ENCODE data around the gene TCOF1. TPM values are rescaled to one million over a fixed set of nuclear protein-coding genes. Genes with fewer than 3 reads are reported as not detected.

TCOF1 gene
- total and polyA plus RNA-seq, 2 donors (not counting 3 experiments of a cell fraction or from before 2014, with no cell fraction given): 11.2 to 52.0 TPM

DNA sequence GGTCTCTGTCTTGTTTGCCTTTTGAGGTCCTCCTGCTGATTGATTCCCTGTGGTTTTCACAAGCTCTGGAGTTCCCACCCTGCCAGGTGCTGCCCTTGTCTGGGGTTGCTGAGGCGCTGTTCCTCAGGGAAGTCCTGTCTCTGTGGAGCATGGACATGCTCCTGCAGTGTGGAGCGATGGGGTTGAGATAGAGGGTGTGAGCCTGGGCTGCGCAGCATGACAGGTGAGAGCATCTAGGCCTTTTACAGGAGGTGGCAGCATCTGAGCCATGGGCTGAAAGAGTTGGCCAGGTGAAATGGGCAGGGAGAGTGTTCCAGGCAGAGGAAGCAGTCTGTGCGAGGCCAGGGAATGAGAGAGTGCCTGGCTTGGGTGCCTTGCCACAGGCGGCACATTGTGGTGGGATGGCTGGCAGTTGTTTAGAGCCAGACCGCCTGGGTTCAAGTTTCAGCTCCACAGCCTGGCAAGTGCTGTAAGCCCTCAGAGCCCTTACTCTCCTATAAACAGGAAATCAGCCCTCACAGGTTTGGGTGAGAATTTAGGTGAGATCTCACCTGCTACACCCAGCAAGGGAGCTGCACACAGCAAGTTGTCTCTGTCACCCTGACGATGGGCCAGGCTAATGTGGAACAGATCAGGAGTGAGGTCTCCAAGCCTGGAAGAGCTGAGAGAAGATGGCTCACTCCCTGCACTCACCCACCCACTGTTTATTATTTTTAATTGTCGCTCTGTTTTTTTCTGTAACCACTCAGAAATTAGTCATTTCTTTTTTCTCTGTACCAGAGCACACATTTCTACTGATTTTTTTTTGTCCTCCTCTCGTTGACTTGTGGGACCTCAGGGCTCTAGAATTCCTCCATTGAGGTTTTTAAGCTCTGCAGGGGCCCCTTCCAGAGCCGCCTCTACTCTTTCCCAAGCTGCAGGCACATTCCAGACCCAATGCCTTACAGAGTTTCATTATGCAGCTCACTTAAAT lies 19.6 kb downstream of the TCOF1 start:
- no peak for DNase-seq (ENCODE audit: low read depth, low spot score)
- no peaks in the 10 kb centered on the region for H3K9me3 ChIP-seq (replicated peaks; ENCODE audit: control insufficient read depth, insufficient read depth, low read length)
- no peak overlapping the region for H3K9ac ChIP-seq (replicated peaks; ENCODE audit: extremely low read depth, insufficient read depth, low read length)
- intact Hi-C loops (cut with micrococcal nuclease) (no loop called here), dilution Hi-C loops (cut with MboI; ENCODE audit: extremely low pct_ligation_motif_present, low sequenced_read_pairs) (no loop called here)
- POLR2A ChIA-PET: no interaction called here
- no peak overlapping the region for H2AFZ ChIP-seq (ENCODE audit: low read depth, low read length)
- no TSS peak for BruUV-seq (replicated peaks)
- no peaks in the 10 kb centered on the region for H3K4me1 ChIP-seq (ENCODE audit: control insufficient read depth, extremely low read depth, insufficient read depth, low read length)
- H3K4me3 ChIP-seq (replicated peaks in 1 of 3; ENCODE audit: insufficient read depth in 1 of 3, low read depth in 1 of 3, low read length in 3 of 3): no peak overlapping the region
- H4K20me1 ChIP-seq (replicated peaks; ENCODE audit: control insufficient read depth, extremely low read depth, insufficient read depth, low read length): no peaks in the 10 kb centered on the region
- H3K27ac ChIP-seq (ENCODE audit: insufficient read depth, low read depth, low read length): no peak overlapping the region
- TF ChIP-seq FOS (IDR thresholded peaks at IDR 0.05; ENCODE audit: borderline replicate concordance, insufficient read depth, low read length) (no peak), MAX (IDR thresholded peaks at IDR 0.05; ENCODE audit: insufficient read depth, insufficient read length) (no peak), CTCF (IDR thresholded peaks at IDR 0.05; ENCODE audit: extremely low read depth in 1 of 2, insufficient read depth in 1 of 2, low read depth in 1 of 2, low read length in 2 of 2) (no peak), POLR2AphosphoS5 (IDR thresholded peaks at IDR 0.05; ENCODE audit: insufficient read depth, low read depth, low read length) (no peak), MYC (IDR thresholded peaks at IDR 0.05; ENCODE audit: low read depth, low read length) (no peak), JUN (IDR thresholded peaks at IDR 0.05; ENCODE audit: borderline replicate concordance, insufficient read depth, insufficient read length, low read depth) (no peak), GATA2 (IDR thresholded peaks at IDR 0.05; ENCODE audit: insufficient read depth, insufficient read length, low read depth, low read length) (no peak), EZH2 (IDR thresholded peaks at IDR 0.05; ENCODE audit: borderline replicate concordance, low read depth, low read length, severe bottlenecking) (no peak), POLR2A (IDR thresholded peaks at IDR 0.05; ENCODE audit: low read depth, low read length) (no peak)
- no peaks in the 10 kb centered on the region for H3K79me2 ChIP-seq (ENCODE audit: control insufficient read depth, insufficient read depth, low read length)
- H3K36me3 ChIP-seq (ENCODE audit: control insufficient read depth in 2 of 2, extremely low read depth in 1 of 2, insufficient read depth in 2 of 2, low read length in 2 of 2): peaks cover 8 to 71% of the 10 kb centered on the region in 2 experiments
- CTCF ChIA-PET: interaction anchor here (0.9 to 1.4 kb wide), 2 partner anchors 14 to 19 kb away, joined by 3 to 4 read pairs; no protein-coding TSS in a partner anchor
- H3K4me2 ChIP-seq (ENCODE audit: insufficient read depth, low read length): no peak overlapping the region
- no peaks in the 10 kb centered on the region for H3K9me1 ChIP-seq (replicated peaks; ENCODE audit: control insufficient read depth, extremely low read depth, insufficient read depth, low read length)
- no peaks in the 10 kb centered on the region for H3K27me3 ChIP-seq (ENCODE audit: control insufficient read depth in 2 of 2, insufficient read depth in 2 of 2, low read length in 2 of 2)
- no peak for FAIRE-seq

Data from endothelial cell of umbilical vein (primary cell).